ENCODE data around the gene GRIFIN. TPM values are rescaled to one million over a fixed set of nuclear protein-coding genes. Genes with fewer than 3 reads are reported as not detected.

The GRIFIN gene
- total and polyA plus RNA-seq, 2 donors (not counting 1 experiment from before 2014, with no cell fraction given), result not detected

DNA sequence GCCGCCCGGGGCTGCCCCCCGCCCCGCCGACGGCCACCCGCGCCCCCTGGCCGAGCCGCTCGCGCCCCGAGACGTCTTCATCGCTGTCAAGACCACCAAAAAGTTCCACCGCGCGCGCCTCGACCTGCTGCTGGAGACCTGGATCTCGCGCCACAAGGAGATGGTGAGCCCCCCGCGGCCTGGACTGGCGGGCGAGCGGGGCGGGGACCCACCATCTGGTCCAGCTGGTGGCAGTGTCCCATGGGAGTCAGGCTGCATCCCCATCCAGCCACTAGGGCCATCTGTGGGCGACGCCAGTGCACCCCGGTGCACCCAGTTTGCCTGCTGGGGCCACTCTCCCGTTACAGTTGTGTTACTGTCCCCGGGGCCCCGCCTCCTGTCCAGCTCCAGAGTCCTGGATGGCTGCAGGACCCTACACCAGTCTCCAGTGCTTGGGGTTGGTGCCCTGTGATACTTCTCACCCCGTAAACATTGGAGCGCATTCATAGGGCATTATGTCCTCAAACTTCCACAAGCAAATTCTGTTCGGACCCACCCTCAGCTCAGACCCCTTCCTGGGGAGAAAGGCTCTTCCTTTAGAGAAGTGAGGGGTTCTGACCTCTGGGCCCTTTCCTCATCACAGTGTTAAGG is 44.0 kb upstream of the GRIFIN start:
- Histone ChIP-seq H4K20me1 (ENCODE audit: control insufficient read depth, insufficient read depth, low read length, poor library complexity, severe bottlenecking) (peaks cover 53% of the 10 kb centered on the region), H3K4me1 (ENCODE audit: control insufficient read depth in 2 of 2, insufficient read depth in 2 of 2, low read length in 2 of 2) (peaks cover 49 to 57% of the 10 kb centered on the region in 2 donors), H3K4me2 (replicated peaks; ENCODE audit: low read depth, low read length, poor library complexity, severe bottlenecking) (peak overlapping the region; percentile 85), H3K27ac (ENCODE audit: low read length in 2 of 2) (peak overlapping the region; percentile 44 to 72), H3K9ac (ENCODE audit: low read length) (peak overlapping the region; percentile 90), H3K9me3 (ENCODE audit: control extremely low read depth in 1 of 3, control insufficient read depth in 2 of 3, insufficient read depth in 1 of 3, low read length in 2 of 3) (no peaks in the 10 kb centered on the region), H3K27me3 (replicated peaks in 1 of 4; ENCODE audit: control extremely low read depth in 1 of 4, control insufficient read depth in 3 of 4, insufficient read depth in 4 of 4, low read length in 3 of 4) (no peaks in the 10 kb centered on the region), H3K4me3 (ENCODE audit: control extremely low read depth in 1 of 5, extremely low read depth in 1 of 5, insufficient read depth in 1 of 5, low read depth in 2 of 5, low read length in 4 of 5) (peak overlapping the region; percentile 84 to 100 (median 97)), H2AFZ (ENCODE audit: insufficient read depth, low read depth, low read length, poor library complexity, severe bottlenecking) (no peak overlapping the region), H3K36me3 (replicated peaks in 1 of 2; ENCODE audit: control extremely low read depth in 1 of 2, control insufficient read depth in 1 of 2, extremely low read depth in 1 of 2, insufficient read depth in 2 of 2, low read length in 1 of 2) (peaks cover 0 to 38% of the 10 kb centered on the region in 2 experiments), H3K79me2 (ENCODE audit: control insufficient read depth, insufficient read depth, low read length) (peaks cover 53% of the 10 kb centered on the region)
- ChIA-PET CTCF (interaction anchor here (1.0 to 2.3 kb wide), 5 partner anchors 10 to 42 kb away, joined by 3 to 21 read pairs (median 6); no protein-coding TSS in a partner anchor), POLR2A (interaction anchor here (1.3 to 14.9 kb wide), 4 partner anchors 9 to 125 kb away, joined by 4 to 340 read pairs (median 34); no protein-coding TSS in a partner anchor)
- ATAC-seq (ENCODE audit: low read depth), result no peak
- TF ChIP-seq, protein P1, sequence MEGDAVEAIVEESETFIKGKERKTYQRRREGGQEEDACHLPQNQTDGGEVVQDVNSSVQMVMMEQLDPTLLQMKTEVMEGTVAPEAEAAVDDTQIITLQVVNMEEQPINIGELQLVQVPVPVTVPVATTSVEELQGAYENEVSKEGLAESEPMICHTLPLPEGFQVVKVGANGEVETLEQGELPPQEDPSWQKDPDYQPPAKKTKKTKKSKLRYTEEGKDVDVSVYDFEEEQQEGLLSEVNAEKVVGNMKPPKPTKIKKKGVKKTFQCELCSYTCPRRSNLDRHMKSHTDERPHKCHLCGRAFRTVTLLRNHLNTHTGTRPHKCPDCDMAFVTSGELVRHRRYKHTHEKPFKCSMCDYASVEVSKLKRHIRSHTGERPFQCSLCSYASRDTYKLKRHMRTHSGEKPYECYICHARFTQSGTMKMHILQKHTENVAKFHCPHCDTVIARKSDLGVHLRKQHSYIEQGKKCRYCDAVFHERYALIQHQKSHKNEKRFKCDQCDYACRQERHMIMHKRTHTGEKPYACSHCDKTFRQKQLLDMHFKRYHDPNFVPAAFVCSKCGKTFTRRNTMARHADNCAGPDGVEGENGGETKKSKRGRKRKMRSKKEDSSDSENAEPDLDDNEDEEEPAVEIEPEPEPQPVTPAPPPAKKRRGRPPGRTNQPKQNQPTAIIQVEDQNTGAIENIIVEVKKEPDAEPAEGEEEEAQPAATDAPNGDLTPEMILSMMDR (IDR thresholded peaks at IDR 0.05), result no peak
- no peak for TF ChIP-seq EZH2 (IDR thresholded peaks at IDR 0.05; ENCODE audit: borderline replicate concordance, insufficient read depth, low read depth, low read length, poor library complexity, severe bottlenecking)
- Mint-ChIP-seq H3K4me1 (peaks cover 56% of the 10 kb centered on the region), H3K27ac (peak overlapping the region; percentile 96), H3K4me3 (peak overlapping the region; percentile 99), H3K9me3 (ENCODE audit: insufficient read depth) (no peaks in the 10 kb centered on the region), H3K27me3 (no peaks in the 10 kb centered on the region)
- peak; percentile 59 for DNase-seq
- under 1% methylated on average over 34 of the region's 37 CpGs for WGBS (ENCODE audit: insufficient coverage)
- intact Hi-C loops (cut with micrococcal nuclease), result loop anchor here (5.0 kb wide), 1 partner anchor 112 kb away; the partner anchor contains the start of gene TTYH3
